ENCODE data around the gene CTTNBP2NL.
A peak's percentile ranks its signal among the peaks of the same experiment; 100 is the strongest.

The CTTNBP2NL gene

GRCh38 chr1:112358798-112359408 is 37.1 kb upstream of the CTTNBP2NL start:
- Histone ChIP-seq H3K79me1 (ENCODE audit: low read length) (no peaks in the 10 kb centered on the region), H2BK120ac (ENCODE audit: low read depth, low read length) (no peak overlapping the region), H3K27me3 (ENCODE audit: insufficient read depth, low read length, poor library complexity) (no peaks in the 10 kb centered on the region), H3K18ac (ENCODE audit: low read length) (no peak overlapping the region), H3K79me2 (ENCODE audit: control insufficient read depth, insufficient read depth, low read length) (no peaks in the 10 kb centered on the region), H3K56ac (ENCODE audit: low read length) (no peak overlapping the region), H4K8ac (ENCODE audit: low read depth, low read length) (no peak overlapping the region), H3K36me3 (ENCODE audit: control insufficient read depth, insufficient read depth, low read length) (no peaks in the 10 kb centered on the region), H3K9ac (ENCODE audit: low read length) (no peak overlapping the region), H2AK5ac (ENCODE audit: low read length) (no peak overlapping the region), H3K4me3 (ENCODE audit: low read length) (no peak overlapping the region), H3K4me2 (ENCODE audit: low read length) (no peak overlapping the region), H2BK5ac (ENCODE audit: low read length) (no peak overlapping the region), H4K5ac (ENCODE audit: low read length) (no peak overlapping the region), H3K23ac (ENCODE audit: low read length) (no peak overlapping the region), H2BK15ac (replicated peaks; ENCODE audit: low read depth) (no peak overlapping the region), H3K4ac (ENCODE audit: low read depth, low read length) (no peak overlapping the region), H3K27ac (ENCODE audit: low read depth, low read length) (no peak overlapping the region), H3K4me1 (ENCODE audit: control insufficient read depth, low read depth, low read length) (no peaks in the 10 kb centered on the region)
- WGBS (ENCODE audit: extremely low coverage, insufficient coverage, low lambda C conversion rate), result no CpG with 5 or more reads among the region's 7 CpGs
- DNase-seq, result peak; percentile 70

DNA sequence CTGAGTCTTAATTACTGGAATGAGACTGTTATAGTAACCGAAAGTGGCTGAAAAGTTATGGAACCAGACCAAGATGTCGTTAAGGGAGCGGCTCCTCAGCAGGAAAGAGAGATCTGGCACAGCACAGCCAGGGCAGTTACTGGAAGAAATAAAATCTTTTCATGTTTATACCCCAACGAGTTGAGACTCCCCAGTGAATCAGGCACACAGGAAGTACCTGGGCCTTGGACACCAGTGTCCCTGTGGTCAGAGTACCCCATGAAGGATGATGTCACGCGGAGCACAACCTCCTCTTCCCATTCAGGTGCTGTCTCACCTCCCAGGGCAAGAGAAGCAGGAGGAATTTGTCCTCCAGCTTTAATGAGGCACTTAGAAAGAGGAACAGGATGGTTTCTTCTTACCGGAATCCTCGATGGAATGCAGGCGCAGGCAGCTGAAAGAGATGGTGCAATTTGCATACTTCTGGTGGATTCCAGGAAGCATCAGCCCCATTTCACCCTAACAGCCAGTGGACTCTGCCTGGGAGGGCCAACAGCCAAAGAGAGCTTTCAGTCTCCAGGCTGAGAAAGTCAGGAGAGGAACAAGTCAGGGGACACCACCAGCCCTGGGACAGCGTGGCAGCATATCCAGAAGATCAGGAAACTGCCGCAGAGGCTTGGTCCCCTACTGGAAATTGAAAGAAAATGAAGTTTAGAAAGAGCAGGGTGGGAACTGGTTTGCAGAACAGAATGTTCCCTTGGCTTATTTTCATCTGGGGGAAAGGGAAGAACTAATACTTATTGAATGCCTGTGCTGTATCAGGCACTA is 35.9 kb upstream of the CTTNBP2NL start:
- H3K4me1 ChIP-seq (ENCODE audit: control insufficient read depth, low read depth, low read length), result no peaks in the 10 kb centered on the region
- no peak overlapping the region for H3K18ac ChIP-seq (ENCODE audit: low read length)
- no peak overlapping the region for H2BK5ac ChIP-seq (ENCODE audit: low read length)
- H3K4me3 ChIP-seq (ENCODE audit: low read length), result no peak overlapping the region
- no peak overlapping the region for H4K8ac ChIP-seq (ENCODE audit: low read depth, low read length)
- H3K79me1 ChIP-seq (ENCODE audit: low read length), result no peaks in the 10 kb centered on the region
- H3K27ac ChIP-seq (ENCODE audit: low read depth, low read length), result no peak overlapping the region
- no peak overlapping the region for H3K56ac ChIP-seq (ENCODE audit: low read length)
- H2BK15ac ChIP-seq (replicated peaks; ENCODE audit: low read depth), result no peak overlapping the region
- H3K27me3 ChIP-seq (ENCODE audit: insufficient read depth, low read length, poor library complexity), result no peaks in the 10 kb centered on the region
- no peak overlapping the region for H4K5ac ChIP-seq (ENCODE audit: low read length)
- no CpG with 5 or more reads among the region's 11 CpGs for WGBS (ENCODE audit: extremely low coverage, insufficient coverage, low lambda C conversion rate)
- no peak overlapping the region for H3K4me2 ChIP-seq (ENCODE audit: low read length)
- peak; percentile 85 for DNase-seq
- no peak overlapping the region for H3K23ac ChIP-seq (ENCODE audit: low read length)
- no peak overlapping the region for H2AK5ac ChIP-seq (ENCODE audit: low read length)
- no peak overlapping the region for H3K9ac ChIP-seq (ENCODE audit: low read length)
- no peak overlapping the region for H3K4ac ChIP-seq (ENCODE audit: low read depth, low read length)
- no peak overlapping the region for H2BK120ac ChIP-seq (ENCODE audit: low read depth, low read length)
- no peaks in the 10 kb centered on the region for H3K36me3 ChIP-seq (ENCODE audit: control insufficient read depth, insufficient read depth, low read length)
- no peaks in the 10 kb centered on the region for H3K79me2 ChIP-seq (ENCODE audit: control insufficient read depth, insufficient read depth, low read length)

DNA sequence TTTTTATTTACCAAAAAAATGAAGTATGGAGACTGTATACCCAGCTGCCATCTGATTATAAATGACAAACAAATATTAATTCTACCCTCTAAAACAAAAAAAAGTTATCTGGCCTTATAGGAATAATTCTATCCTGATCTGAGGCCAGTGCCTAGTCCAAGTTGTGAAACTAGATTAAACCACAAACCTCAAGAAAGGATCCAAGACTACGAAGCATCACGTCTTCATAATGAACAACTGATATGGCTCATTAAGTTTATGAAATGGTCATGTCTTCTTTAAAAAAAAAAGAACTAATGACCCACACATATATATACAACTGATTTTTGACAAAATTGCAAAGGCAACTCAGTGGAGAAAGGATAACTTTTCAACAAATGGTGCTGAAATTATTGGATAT is 32.4 kb upstream of the CTTNBP2NL start:
- no CpG with 5 or more reads among the region's 2 CpGs for WGBS (ENCODE audit: extremely low coverage, insufficient coverage, low lambda C conversion rate)
- Histone ChIP-seq H4K8ac (ENCODE audit: low read depth, low read length) (no peak overlapping the region), H4K5ac (ENCODE audit: low read length) (no peak overlapping the region), H3K27ac (ENCODE audit: low read depth, low read length) (no peak overlapping the region), H3K4me1 (ENCODE audit: control insufficient read depth, low read depth, low read length) (no peaks in the 10 kb centered on the region), H3K79me1 (ENCODE audit: low read length) (no peaks in the 10 kb centered on the region), H2BK5ac (ENCODE audit: low read length) (no peak overlapping the region), H3K18ac (ENCODE audit: low read length) (no peak overlapping the region), H3K79me2 (ENCODE audit: control insufficient read depth, insufficient read depth, low read length) (no peaks in the 10 kb centered on the region), H2BK15ac (replicated peaks; ENCODE audit: low read depth) (no peak overlapping the region), H3K4me2 (ENCODE audit: low read length) (no peak overlapping the region), H3K36me3 (ENCODE audit: control insufficient read depth, insufficient read depth, low read length) (no peaks in the 10 kb centered on the region), H2AK5ac (ENCODE audit: low read length) (no peak overlapping the region), H3K4ac (ENCODE audit: low read depth, low read length) (no peak overlapping the region), H3K56ac (ENCODE audit: low read length) (no peak overlapping the region), H3K4me3 (ENCODE audit: low read length) (no peak overlapping the region), H3K27me3 (ENCODE audit: insufficient read depth, low read length, poor library complexity) (no peaks in the 10 kb centered on the region), H3K23ac (ENCODE audit: low read length) (no peak overlapping the region), H3K9ac (ENCODE audit: low read length) (no peak overlapping the region), H2BK120ac (ENCODE audit: low read depth, low read length) (no peak overlapping the region)
- DNase-seq, result no peak

GRCh38 chr1:112368198-112368597 is 27.8 kb upstream of the CTTNBP2NL start:
- Histone ChIP-seq H3K4me3 (ENCODE audit: low read length) (no peak overlapping the region), H3K79me2 (ENCODE audit: control insufficient read depth, insufficient read depth, low read length) (no peaks in the 10 kb centered on the region), H3K4ac (ENCODE audit: low read depth, low read length) (no peak overlapping the region), H3K27me3 (ENCODE audit: insufficient read depth, low read length, poor library complexity) (no peaks in the 10 kb centered on the region), H3K79me1 (ENCODE audit: low read length) (no peaks in the 10 kb centered on the region), H4K5ac (ENCODE audit: low read length) (no peak overlapping the region), H3K36me3 (ENCODE audit: control insufficient read depth, insufficient read depth, low read length) (no peaks in the 10 kb centered on the region), H2BK15ac (replicated peaks; ENCODE audit: low read depth) (no peak overlapping the region), H4K8ac (ENCODE audit: low read depth, low read length) (no peak overlapping the region), H3K27ac (ENCODE audit: low read depth, low read length) (no peak overlapping the region), H2BK120ac (ENCODE audit: low read depth, low read length) (no peak overlapping the region), H2BK5ac (ENCODE audit: low read length) (no peak overlapping the region), H3K9ac (ENCODE audit: low read length) (no peak overlapping the region), H3K56ac (ENCODE audit: low read length) (no peak overlapping the region), H3K4me2 (ENCODE audit: low read length) (no peak overlapping the region), H2AK5ac (ENCODE audit: low read length) (no peak overlapping the region), H3K23ac (ENCODE audit: low read length) (no peak overlapping the region), H3K18ac (ENCODE audit: low read length) (no peak overlapping the region), H3K4me1 (ENCODE audit: control insufficient read depth, low read depth, low read length) (no peaks in the 10 kb centered on the region)
- no peak for DNase-seq
- WGBS (ENCODE audit: extremely low coverage, insufficient coverage, low lambda C conversion rate), result no CpG with 5 or more reads among the region's 3 CpGs

GRCh38 chr1:112369392-112370285 is 26.4 kb upstream of the CTTNBP2NL start:
- H4K8ac ChIP-seq (ENCODE audit: low read depth, low read length), result no peak overlapping the region
- no peak overlapping the region for H3K18ac ChIP-seq (ENCODE audit: low read length)
- no CpG with 5 or more reads among the region's 16 CpGs for WGBS (ENCODE audit: extremely low coverage, insufficient coverage, low lambda C conversion rate)
- H3K4me3 ChIP-seq (ENCODE audit: low read length), result no peak overlapping the region
- peak; percentile 89 for DNase-seq
- no peak overlapping the region for H3K4ac ChIP-seq (ENCODE audit: low read depth, low read length)
- H2BK15ac ChIP-seq (replicated peaks; ENCODE audit: low read depth), result no peak overlapping the region
- H3K9ac ChIP-seq (ENCODE audit: low read length), result no peak overlapping the region
- no peaks in the 10 kb centered on the region for H3K36me3 ChIP-seq (ENCODE audit: control insufficient read depth, insufficient read depth, low read length)
- H3K23ac ChIP-seq (ENCODE audit: low read length), result no peak overlapping the region
- no peaks in the 10 kb centered on the region for H3K27me3 ChIP-seq (ENCODE audit: insufficient read depth, low read length, poor library complexity)
- H2AK5ac ChIP-seq (ENCODE audit: low read length), result no peak overlapping the region
- no peak overlapping the region for H3K4me2 ChIP-seq (ENCODE audit: low read length)
- H2BK120ac ChIP-seq (ENCODE audit: low read depth, low read length), result no peak overlapping the region
- no peak overlapping the region for H2BK5ac ChIP-seq (ENCODE audit: low read length)
- no peaks in the 10 kb centered on the region for H3K79me1 ChIP-seq (ENCODE audit: low read length)
- H3K79me2 ChIP-seq (ENCODE audit: control insufficient read depth, insufficient read depth, low read length), result no peaks in the 10 kb centered on the region
- no peak overlapping the region for H3K27ac ChIP-seq (ENCODE audit: low read depth, low read length)
- H4K5ac ChIP-seq (ENCODE audit: low read length), result no peak overlapping the region
- H3K4me1 ChIP-seq (ENCODE audit: control insufficient read depth, low read depth, low read length), result no peaks in the 10 kb centered on the region
- H3K56ac ChIP-seq (ENCODE audit: low read length), result no peak overlapping the region

Measured in mesendoderm (in vitro differentiated cells).